Urothelium cell line (cell line): ENCODE data around the gene CDKN2AIPNL.
"Not testable (repeated sequence)": the region's sequence is repeated elsewhere in the genome, so short reads cannot be mapped to it uniquely, and the experiment has no call there.

Experiments used
- DNase-seq: peaks from one replicate; pipeline ENCODE4 v3.0.0; 2011; ENCODE audit warnings: low spot score, mixed read lengths
- FAIRE-seq: peaks from 2 replicates; lab custom pipeline; 2011; peaks lifted over from hg19 to GRCh38; lab: Jason Lieb, UNC

Gene CDKN2AIPNL

DNA sequence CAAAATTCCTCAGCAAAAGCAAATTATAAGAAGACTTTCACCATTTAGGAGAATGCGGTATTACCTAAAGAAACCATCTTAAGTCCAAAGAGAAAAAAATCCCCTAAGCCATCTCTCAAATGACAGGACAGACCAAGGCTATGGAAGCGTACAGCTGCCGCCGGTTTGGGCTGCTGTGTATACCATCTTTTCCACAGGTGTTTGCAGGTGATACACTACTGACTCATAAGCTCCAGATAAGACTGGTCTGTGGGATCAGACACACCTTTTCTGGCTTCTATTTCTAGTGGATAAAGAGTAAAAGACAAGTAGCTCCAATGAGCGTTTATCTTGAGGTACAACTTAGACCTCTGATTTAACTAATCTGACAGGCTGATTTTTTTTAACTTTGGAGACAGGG is 7.7 kb downstream of the CDKN2AIPNL start:
- FAIRE-seq, result no peak

DNA sequence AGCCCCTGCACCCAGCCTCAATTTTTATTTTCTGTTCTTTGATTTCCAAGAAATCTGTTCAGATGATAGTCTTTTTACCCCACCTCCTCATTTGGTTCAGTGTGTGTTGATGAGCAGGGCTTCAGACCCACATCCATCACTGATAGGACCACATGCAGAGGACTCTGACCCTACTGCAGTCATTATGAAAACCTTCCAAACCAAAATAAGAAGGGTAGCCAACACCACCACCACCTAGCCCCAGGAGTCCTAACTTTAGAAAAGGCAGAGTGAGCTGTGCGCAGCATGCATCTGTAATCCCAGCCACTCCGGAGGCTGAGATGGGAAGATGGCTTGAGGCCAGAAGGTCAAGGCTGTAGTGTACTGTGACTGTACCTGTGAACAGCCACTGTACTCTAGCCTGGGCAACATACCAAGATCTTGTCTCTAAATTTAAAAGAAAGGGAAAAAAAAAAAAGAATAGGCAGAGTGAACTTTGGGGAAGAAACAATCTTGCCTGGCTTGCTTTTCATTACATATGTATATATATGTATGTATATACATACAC is 13.0 kb downstream of the CDKN2AIPNL start:
- no peak for FAIRE-seq
- DNase-seq, result no peak

More for the DNA sequence above, 7.7 kb downstream of the CDKN2AIPNL start:
- no peak for DNase-seq

DNA sequence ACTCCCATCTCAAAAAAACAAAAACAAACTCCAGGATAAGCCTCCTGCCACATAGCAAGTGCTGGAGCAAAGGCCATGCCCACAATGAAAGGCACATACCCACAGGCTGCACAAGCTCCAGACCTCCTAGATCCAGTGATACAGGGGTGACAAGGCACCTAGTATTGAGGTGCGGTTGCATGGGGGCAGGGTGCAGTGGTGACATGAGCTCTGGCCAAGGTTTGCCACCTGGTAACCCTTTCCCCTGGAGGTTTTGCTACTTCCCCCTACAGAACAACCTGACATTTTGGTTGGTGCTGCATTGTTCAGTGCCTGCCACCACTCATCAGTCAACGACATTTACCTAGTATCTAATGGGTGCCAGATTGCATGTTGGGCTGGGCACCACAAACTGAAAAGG is 14.5 kb downstream of the CDKN2AIPNL start:
- no peak for DNase-seq
- no peak for FAIRE-seq

DNA sequence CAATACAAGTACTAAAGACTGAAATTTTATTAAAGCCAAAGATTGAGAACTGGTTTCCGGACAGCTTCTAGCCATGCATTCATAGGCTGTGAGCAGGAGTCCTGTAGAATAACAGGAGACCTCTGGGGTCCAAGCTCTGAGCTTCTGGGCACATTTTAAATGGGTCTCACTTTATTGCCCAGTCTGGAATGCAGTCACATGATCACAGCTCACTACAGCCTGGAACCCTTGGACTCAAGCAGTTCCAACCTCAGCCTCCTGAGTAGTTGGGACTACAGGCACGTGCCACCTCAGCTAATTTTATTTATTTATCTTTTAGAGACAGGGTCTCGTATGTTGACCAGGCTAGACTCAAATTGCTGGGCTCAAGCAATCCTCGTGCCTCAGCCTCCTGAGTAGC is 15.4 kb downstream of the CDKN2AIPNL start:
- FAIRE-seq (no peak), DNase-seq (no peak)

DNA sequence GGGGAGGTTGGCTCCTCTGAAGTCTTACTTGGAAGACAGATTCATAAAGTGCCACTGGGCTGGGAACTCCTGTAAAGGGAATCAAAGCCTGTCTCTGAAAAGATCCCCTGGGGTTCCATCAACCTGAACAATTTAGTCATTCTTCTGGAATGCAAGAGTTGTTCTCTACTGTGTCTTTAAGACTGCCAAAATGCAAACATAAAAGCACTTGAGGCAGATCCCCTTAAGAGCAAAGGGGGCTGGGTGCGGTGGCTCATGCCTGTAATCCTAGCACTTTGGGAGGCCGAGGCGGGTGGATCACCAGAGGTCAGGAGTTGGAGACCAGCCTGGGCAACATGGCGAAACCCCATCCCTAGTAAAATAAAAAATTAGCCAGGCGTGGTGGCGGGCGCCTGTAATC is 16.7 kb downstream of the CDKN2AIPNL start:
- FAIRE-seq, result no peak
- no peak for DNase-seq

DNA sequence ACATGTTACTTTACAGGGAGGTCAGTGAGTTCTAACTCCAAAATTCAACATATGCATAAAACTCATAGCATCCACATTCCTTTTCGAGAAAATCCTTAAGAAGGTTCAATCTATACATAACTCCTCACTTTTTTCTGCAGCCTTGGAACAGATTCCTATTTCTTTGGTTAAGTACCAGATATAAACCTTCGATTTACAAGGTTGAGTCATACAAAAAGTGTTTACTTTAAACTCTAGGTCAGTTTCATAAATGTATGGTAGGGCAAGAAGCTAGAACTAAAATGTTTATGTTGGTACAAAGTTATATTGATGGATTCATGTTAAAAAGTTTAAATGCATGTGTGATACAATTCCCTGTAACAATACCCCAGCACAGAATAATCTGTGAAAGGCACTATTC is 19.4 kb downstream of the CDKN2AIPNL start:
- DNase-seq (no peak), FAIRE-seq (no peak)

DNA sequence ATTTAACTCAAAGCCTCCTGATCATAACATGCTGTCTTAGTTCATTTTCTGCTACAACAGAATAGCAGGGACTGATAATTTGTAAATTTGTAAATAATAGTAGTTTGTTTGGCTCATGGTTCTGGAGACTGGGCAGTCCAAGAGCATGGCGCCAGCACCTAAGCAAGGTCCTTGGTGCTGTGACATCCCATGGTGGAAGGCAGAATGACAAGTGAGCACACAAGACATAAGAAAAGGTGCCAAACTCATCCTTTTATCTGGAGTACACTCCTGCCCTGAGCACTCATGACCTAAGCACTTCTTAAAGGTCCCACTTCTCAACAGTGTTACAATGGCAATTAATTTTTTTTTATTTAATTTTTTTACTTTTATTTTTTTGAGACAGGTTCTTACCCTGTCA is 24.2 kb downstream of the CDKN2AIPNL start:
- DNase-seq (no peak), FAIRE-seq (no peak)

DNA sequence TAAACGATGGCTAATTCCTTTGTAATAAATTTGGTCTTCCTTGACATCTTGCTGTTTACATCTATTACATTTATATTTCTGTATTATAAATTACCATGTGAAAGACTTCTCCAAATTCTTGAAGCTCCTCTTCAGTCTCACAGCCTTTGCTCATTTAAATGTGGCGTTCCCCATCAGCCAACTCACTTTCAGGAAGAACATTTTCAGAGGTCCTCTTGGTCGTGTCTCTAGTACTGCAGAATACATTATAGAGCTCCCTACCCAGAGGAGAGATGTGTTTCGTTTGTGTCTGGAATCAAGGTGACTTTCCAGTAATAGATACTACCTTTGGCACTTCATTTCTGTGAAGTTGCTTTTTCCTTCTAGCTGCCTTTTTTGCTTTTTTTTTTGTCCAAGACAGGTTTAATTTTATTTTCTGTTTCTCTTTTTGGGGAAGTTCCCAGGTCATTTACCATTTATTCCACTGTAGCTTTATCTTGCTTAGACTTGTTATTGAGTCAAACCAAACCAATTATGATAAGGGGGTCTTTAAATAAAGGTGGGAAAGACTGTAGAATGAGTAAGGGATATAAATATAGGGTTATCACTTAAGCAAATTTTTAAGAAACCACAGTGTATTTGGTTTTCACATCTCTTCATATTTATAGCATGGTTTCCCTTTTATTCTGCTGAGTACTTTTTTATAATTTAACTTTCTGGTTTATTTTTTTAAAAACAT is 27.5 kb downstream of the CDKN2AIPNL start:
- FAIRE-seq (no peak), DNase-seq (no peak)

DNA sequence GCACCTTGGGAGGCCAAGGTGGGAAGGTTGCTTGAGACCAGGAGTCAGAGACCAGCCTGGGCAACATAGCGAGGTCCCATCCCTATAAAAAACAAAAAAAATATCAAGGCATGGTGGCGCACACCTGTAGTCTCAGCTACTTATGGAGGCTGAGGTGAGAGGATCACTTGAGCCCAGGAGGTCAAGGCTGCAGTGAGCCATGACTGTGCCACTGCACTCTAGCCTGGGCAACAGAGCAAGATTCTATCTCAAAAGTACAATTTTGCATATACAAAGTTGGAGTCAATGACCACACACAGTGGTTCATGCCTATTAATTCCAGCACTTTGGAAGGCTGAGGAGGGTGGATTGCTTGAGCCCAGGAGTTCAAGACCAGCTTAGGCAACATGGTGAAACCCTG is 29.5 kb downstream of the CDKN2AIPNL start:
- FAIRE-seq, result not testable (repeated sequence)

DNA sequence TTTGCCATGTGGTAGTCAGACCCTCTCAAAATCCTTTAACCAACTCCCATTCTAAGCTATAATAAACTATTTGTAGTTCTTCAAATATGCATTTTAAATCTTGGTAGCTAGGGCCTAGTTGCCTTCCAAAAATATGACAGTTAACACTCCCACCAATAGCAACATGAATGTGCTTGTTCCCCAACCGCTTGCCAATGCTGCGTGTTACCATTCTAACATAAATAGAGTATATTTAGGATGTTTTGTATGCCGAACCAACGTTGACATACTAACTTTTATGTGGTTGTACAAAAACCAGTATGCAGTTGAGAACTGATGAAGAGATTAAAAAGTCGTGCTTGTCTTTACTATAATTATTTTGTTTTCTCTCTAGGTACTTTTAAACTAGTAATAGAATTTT is 31.3 kb downstream of the CDKN2AIPNL start:
- FAIRE-seq (no peak), DNase-seq (no peak)

More for the DNA sequence above, 29.5 kb downstream of the CDKN2AIPNL start:
- not testable (repeated sequence) for DNase-seq

DNA sequence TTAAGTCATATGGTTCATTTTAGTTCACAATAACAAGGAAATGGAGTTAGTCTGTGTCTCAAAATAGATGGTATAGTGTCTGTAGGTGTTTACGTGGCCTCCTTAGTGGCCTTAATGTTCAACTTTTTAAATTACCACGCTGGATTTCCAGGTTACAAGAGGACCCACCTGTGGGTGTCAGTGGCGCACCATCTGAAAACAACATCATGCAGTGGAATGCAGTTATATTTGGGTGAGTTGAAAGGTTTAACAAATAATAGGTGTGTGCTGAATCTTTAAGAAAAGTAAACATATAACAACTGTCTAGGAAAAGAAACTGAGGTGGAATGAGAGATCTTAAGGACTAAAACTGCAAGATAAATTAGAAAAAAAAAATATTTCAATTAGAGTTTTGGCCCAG is 37.4 kb downstream of the CDKN2AIPNL start:
- FAIRE-seq, result no peak

DNA sequence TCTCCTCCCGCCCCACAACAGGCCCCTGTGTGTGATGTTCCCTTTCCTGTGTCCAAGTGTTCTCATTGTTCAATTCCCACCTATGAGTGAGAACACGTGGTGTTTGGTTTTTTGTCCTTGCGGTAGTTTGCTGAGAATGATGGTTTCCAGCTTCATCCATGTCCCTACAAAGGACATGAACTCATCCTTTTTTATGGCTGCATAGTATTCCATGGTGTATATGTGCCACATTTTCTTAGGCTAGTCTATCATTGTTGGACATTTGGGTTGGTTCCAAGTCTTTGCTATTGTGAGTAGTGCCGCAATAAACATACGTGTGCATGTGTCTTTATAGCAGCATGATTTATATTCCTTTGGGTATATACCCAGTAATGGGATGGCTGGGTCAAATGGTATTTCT is 38.0 kb downstream of the CDKN2AIPNL start:
- FAIRE-seq, DNase-seq: not testable (repeated sequence)

More for the DNA sequence above, 37.4 kb downstream of the CDKN2AIPNL start:
- no peak for DNase-seq

DNA sequence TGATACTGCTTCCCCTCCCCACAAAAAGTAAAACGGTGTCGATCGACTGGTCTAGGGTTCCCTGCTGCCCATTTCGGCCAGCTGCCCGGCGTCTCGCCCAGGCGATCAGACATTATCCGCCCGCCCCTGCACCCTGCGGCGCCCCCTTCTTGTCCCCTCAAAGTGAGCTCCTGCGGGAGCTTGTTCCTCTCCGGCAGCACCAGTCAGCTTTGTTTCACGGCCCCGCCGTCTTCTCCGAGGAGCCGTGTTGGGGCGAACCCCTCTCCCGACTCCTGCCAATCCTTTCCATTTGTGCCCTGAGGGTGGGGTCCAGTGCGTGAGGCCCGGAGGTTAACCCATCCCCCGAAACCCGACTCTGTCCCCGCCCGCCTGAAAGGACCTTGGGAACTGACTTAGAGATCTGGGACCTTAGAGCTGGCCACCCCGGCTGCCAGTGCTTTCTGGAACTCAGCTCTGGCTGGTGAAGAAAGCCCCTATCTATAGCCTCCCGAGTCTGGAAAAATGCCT is 39.8 kb downstream of the CDKN2AIPNL start:
- peak; percentile 26 for DNase-seq

DNA sequence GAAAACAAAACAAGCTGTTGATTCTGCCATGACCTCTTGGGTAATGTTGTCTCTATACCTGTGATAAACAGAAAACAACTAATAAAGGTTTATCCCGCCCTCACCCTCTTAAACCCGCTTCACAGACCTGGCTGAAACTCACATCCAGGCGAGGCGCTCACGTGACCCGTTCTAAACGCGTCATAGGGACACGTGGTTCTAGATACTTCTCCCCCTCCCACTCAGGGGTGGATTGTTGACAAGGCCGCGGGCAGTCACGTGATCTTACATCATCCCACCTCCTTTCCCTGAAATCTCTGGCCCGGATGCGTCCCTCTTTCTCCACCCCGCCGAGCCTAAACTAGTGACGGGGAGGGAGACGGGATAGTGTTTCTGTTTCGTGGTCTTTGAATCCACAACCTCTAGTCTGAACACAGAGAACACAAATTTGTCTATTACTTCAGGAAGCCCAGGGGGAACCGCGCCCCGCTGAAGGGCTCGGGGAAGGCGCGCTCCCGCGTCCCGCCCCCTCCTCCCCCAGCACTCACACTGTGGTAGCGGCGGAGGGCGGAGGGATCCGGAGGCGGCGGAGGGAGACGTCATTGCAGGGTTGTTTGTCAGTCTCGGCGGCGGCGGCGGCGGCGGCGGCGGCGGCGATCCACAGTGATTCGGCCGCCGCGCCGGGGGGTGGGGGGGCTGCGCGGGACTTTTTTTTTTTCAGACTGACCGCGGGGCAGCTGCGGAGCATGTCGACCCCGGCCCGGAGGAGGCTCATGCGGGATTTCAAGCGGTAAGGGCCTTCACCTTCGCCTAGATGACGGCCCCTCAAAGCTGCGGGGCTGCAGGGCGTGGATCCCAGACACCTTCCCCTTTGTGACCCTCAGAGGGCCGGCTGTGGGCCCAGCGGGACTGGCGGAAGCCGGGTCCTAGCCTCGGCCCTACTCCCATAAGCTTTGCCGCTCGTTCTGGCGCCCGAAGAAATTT is 40.5 kb downstream of the CDKN2AIPNL start, which contains the start of gene UBE2B:
Gene UBE2B (plus strand): TSS at position 699 of the 963 bp plus-strand sequence. CDS start 27 bp downstream, at position 726.
- FAIRE-seq (no peak), DNase-seq (peak; percentile 92)

More for the DNA sequence above, 39.8 kb downstream of the CDKN2AIPNL start:
- no peak for FAIRE-seq

DNA sequence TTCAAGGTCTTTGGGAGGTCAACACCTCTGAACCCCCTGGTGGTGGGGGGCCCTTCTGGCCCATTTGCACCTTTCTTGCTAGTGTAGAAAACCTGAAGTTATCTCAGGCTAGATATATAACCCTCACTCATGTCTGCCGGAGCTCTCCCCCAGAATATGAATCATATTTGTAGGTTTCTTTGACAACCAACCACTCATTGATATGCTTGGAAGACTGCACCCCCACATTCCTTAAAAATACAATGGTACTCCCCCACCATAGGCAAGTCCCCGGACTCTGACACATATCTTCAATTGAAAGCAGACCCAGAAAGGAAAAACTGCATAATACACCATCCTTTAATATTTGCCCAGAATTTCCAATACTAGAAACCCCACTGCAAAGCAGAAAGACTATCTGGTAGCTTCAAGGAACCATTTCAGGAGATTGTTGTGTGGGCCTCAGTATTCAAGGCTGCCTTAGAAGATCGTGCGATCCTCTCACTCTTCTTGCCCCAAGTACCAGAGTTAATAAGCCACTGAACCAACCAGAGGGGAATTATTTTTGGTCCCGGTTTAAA is 41.3 kb downstream of the CDKN2AIPNL start:
- peak; percentile 3 for DNase-seq
- FAIRE-seq, result no peak

DNA sequence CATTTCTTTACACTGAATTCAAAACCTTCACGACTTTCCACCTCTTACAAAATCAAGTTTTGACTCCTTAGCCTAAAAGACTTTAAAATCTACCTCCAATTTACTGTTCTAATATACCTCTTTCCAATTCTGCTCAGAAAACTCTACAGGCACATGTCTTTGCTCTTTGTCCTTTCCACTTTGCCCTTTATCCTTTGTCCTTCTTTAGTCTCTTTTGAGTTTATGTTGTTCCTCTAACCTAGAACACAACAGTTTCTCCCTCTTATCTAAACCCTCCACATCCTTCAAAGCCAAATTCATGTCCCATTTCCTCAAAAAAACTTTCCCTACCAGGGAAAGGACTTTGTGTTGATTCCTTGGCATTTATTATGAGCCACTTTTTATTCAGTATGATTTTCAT is 46.1 kb downstream of the CDKN2AIPNL start:
- DNase-seq (no peak), FAIRE-seq (no peak)

DNA sequence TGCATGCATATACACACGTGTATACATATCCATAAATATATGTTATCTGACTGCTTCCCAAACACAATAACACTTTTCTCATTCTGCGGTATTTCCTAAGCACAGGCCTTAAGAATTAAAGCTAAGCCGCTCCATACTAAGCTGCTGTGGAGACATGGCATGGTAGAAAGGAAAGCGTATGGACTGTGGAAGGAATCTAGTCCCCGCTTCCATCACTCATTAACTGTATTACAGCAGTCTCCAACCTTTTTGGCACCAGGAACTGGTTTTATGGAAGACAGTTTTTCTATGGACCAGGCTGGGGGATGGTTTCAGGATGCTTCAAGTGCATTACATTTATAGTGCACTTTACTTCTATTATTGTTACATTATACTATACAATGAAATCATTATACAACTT is 56.0 kb downstream of the CDKN2AIPNL start:
- no peak for FAIRE-seq
- DNase-seq, result no peak
